COLO829 (cell line): Measurements from ENCODE around the gene GRIA3.

Experiments used
- DNase-seq: peaks from one replicate; pipeline ENCODE4 v3.0.0; 2012; ENCODE audit warnings: low spot score

The GRIA3 gene

DNA sequence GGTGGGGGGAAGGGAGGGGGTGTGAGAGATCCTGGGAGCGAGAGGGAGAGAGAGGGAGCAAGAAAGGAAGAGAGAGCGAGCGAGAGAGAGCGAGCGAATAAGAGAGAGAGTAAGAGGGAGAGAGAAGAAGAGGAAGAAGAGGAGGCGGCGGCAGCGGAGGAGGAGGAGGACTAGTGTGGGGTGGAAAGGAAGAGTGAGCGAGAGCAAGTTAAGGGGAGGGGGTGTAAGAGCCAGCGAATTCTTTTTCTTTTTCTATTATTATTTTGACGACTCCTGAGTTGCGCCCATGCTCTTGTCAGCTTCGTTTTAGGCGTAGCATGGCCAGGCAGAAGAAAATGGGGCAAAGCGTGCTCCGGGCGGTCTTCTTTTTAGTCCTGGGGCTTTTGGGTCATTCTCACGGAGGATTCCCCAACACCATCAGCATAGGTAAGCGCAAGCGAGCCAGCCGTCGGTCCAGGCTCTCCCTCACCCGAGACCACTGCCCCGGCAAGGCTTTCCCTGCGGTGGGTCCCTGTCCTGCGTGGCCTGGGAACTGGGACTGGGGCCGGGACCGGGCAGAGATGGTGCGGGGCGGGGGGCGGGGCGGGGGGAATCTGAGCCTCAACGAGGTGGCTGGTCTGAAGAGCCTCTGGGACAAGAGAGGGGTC, at the start of gene GRIA3:
GRIA3 (plus strand) TSS at position 60 of the 647 bp plus-strand sequence; CDS start at position 318, 258 bp downstream.
- no peak for DNase-seq

DNA sequence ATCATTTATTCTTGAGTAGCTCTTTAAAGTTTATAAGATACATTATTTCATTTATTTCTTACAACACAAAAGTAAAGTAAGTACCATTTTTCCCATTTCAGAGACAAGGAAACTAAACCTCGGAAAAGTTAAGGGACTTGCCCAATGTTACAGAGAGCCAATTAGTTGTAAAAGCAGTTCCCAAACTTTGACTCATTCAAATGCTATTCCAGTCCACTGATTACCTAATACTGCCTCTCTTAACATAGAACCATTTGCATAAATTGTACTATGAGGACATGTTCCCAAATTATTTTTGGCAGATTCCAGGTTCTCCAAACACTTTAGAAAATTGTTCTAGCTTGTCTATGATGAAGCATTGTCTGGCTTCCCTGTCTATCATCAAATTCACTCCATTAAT, 45.6 kb upstream of the GRIA3 start:
- no peak for DNase-seq

DNA sequence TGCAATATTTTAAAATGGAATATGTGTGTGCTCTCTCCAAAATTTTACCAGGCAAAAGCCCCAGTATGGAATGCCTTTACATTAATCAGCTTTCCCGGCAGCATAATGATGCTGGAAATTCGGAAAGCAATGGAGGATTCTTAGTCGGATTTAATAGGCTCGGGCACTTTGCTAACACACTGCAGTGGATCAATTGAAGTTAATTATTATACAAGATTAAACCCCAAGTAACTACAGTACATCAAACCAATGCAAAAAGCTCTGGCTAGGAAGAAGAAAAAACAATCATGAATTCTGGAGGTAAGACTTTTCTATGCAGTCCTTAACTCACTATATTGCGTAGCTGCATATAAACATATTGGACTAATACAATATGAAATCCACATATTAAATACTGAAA, 43.6 kb upstream of the GRIA3 start:
- DNase-seq, result no peak

DNA sequence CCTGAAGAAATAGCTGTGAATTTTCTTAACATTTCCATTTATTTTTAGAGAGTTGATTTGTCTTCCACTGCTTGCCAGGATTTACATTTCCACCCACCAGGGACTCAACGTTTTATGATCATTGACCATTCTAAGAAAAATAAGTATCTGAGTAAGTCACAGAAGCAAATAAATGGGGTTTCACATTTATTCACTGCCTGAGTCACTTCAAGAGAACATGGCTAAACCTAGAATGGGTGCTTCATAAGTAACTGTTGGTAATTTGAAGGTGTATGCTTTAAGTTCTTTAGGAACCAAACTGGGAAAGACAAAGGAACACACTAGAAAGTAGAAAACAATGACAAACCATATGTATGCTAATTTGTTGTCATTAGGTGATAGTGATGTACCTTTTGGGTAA, 43.2 kb upstream of the GRIA3 start:
- DNase-seq, result no peak

DNA sequence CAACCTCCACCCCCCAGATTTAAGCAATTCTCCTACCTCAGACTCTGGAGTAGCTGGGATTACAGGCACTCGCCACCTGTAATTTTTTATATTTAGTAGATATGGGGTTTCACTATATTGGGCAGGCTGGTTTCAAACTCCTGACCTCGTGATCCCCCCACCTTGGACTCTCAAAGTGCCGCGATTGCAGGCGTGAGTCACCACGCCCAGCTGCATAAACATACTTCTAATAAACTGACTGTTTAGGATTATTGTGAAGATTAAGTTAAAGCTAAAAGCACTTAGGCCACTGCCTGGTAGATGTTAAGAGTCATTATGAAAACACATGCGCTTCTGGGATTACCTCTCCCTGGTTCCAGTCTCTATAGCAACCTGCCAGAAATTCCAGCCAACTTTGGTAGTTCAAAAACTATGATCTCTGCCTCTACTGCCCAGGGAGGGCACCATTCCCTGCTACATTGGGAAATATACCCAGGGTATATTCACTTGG, 30.2 kb upstream of the GRIA3 start:
- no peak for DNase-seq

DNA sequence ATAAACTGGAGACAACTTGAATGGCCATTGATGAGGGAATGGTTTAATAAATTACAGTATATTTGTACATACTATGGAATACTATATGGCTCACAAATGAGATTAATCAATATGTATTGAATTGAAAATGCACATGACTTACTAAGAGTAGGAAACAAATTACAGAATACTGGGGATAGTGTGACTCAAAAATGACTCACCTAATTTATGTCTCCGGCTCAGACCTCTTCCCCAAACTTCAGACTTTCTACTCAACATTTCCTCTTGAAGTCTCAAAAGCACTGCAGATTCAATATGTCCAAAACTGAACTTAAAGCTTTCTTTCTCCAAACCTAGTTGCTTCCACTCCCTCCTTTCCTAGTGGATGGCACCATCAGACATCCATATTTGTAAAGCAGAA, 28.8 kb upstream of the GRIA3 start:
- DNase-seq, result no peak

DNA sequence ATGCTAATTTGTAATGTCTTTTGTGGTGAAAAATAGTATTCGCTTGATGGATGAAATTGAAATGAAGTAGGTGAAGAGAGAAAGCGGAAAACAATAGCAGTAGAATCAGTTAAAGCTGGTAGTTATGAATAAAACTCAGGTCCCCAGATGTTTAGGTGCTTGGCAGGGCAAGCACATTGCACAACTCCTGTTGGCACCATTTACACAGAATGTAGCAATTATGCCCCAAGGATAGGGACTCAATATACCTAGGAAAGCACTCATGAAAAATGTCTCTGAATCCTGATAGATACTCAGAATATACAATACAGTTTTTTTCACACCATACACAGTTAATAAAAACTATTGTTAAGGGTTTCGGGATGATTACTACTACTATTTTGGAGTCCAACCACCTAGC, 26.5 kb upstream of the GRIA3 start:
- no peak for DNase-seq

DNA sequence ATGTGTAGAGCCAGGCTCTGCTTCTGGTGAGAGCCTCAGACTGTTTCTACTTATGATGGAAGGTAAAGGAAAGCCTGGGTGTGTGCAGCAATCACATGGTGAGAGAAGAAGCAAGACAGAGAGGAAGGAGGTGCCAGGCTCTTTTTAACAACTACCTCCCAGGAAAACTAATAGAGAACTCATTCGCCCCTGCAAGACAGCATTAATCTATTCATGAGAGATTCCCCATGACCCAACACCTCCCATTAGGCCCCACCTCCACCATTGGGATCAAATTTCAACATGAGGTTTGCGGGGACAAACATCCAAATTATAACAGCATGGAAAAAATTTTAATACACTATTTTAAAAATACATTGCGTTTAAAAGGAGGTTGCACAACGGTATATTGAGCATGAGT, 24.7 kb upstream of the GRIA3 start:
- DNase-seq, result no peak

DNA sequence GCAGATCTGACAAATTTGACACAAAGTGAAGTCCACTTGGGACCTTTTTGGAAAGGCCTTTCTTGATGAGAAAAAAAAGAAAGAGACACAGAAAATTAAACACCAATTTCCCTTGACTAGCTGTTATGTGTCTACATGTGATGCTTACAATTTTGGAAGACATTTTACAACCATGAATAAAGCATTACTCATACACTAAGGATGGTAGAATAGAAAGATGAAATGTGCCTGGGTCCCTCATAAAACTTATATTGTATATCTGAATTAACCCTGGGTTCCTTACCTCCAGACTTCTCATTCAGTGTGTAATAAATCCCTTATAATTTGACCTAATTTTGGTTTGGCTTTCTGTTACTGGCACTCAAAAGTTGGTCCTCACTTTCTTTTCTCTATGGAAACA, 16.5 kb upstream of the GRIA3 start:
- DNase-seq, result no peak

DNA sequence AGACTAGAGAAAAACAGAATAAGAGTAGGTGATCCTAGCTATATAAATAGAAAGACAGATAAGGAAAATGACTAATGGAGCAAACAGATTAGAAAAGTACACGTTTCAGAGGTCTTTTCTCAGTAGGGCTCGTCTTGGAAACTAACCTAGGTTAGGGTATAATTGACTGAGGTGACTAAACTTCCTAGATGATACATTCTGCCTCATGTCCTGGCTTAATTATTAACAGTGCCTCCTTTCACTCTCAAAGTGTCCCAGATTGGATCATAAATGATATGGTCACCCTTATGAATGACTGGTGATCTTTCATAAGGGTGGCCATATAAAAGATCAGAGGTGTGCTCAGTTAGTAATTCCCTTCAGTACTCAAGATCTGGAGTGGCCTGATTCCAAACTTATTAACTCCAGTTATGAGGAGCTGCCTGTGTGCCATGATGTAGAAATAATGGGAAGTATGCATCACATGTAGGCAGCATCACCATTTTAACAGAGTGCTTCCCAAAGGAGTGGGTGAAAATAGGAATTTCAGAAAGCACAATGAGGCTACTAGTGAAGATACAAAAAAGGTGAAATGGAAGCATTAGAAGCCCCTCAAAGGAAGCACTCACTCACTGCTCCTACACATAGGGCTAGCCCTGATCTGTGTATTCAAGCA, 14.7 kb upstream of the GRIA3 start:
- peak; percentile 32 for DNase-seq

DNA sequence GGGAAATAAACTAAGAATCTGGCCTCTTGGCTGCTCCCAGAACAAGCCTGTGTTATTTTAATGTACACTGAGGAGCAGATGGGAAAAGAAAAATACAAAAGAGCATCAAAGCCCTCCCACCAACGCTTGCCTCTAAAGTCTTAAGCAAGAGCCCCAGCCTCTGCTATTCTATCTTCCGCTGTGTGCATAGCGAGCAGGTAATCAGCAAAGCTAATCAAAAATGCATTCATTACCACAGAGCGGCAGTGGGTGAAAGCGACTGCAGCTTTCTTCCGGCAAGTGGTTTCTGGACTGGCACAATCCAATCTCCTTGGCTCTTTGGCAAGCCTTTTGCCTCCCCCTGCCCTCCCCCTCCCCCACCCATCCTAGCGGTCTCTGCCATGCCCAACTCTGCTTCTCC, 13.5 kb upstream of the GRIA3 start:
- DNase-seq, result no peak

DNA sequence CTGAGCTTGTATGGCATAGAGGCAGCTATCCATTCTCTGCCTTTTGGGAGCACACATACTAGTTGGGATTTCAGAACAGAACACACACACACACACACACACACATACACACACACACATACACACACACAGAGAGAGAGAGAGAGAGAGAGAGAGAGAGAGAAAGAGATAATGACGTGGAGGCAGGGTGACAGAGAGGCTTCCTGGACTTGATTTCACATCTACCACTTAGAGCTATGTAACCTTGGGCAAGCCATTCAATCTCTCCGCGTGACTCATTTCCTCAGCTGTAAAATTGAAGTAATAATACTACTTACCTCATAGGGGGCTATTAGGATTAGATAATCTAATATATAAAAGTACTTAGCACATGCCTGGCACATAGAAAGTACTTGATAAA, 12.3 kb upstream of the GRIA3 start:
- DNase-seq, result no peak

DNA sequence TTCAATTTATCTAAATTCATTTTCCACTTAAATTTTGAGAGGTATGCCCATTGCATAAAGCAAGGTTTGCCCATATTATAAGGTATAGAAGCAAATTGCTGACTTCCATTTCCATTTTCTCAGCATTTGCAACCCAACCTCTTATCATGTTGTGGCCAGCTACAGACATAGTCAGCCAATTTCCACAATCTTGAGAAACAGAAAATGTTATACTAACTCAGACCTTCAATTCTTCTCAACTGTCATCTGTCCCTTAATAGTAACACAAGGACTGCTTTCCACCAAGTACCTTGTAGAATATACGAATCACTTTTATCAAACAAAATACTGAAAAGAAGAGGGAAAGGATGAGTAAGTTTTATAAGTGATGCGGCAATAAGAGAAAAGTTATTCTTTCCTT, 11.2 kb upstream of the GRIA3 start:
- DNase-seq, result no peak

DNA sequence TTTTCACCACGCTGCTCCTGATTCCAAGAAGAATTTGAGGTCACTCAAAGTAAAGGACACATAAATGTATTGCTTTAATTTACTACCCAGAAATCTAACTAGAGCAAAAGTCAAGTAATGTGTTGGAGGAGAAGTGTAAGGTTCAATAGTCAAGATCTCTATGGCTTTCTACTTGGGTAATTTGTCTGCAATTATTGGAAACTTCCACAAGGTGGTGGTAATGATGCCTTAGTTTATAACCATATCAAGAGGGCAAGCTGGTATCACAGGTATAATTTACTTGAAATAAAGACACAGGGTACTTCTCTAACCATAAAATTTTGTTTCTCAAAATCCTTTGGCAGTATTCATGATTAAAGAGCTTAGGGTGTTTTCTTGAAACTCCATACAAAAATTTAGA, 10.2 kb upstream of the GRIA3 start:
- no peak for DNase-seq

DNA sequence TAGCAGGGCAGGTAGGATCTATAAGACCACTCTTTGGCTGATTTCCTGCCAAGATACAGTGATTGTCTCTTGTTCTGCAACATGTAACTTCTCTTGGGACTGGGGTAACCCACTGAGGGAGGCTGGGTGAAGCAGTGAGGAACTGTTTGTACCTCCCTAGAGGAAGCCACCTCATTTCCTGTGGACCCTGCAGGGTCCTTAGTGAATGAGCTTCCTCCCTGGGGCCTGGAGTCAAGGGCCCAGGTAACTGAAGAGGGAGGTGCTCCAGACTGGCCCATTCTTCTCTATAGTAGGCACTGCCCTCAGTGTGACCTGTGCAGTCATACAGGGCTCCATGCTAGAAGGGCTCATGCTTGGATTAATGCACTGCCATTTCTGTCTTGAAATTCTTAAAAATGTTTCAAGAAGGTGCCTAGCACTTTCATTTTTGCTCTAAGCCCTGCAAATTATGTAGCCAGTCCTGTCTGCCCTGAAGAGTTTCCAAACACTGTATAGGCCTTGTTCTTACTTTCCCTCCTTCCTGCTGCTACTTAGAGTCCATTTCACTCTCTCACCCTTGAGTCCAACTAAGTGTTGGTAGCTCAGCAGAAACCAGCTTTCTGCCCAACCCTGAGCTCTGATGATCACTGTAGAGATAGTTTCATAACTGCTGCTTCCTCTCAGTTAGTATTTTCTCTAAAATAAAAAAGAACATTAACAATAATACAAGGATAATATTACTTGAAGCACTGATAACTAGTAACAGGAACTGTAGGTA, 8.5 kb upstream of the GRIA3 start:
- DNase-seq, result no peak

DNA sequence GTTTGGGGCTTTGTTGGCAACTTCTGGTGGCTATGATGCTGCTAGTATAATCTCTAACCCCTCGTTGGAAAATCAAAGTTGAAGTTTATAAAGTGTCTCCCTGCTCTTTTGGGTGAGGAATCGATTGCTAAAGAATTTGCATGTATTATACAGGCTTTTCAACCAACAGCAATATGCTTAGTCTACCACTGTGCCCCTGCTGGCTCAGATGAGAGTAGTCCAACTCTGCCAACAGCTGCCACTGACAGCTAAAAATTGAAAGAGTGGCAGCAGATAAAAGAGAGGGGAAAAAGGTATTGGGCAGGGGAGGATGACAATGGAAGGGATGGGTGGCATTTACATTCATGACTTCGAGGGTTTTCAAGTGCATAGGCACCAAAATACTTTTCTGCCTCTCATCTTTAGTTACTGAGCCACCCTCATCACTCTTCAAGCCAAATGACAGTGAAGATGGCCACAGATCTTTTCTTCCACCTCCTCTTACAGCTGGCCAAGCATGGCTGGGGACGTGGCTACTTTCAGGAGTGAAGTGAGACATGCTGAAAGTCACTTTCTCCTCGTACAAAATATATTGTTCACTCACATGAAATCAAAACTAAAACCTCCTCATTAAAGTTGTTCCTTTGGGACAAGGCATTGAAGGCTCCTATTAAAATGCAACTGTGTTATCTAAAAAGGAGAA, 2.7 kb upstream of the GRIA3 start:
- no peak for DNase-seq

DNA sequence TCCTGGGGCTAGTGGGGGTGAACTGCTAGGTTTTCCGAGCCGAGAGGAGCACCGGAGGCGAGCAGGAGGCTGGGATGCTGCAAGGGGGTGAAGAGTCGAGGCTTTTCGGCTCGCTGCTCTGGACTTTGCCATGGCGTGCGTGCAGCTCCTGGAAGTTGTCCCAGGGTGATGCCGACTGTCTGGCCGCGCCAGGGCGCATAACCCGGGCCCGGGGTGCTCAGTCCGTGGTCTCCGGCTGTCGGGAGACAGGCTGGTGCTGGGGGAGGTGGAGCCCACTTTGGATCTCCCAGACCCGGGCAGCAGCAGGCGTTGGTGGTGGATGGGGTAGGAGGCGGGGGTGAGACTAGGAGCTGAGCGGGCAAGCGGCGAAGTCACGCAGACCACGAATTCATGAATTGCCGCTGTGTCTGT, 793 bp downstream of the GRIA3 start:
- no peak for DNase-seq

DNA sequence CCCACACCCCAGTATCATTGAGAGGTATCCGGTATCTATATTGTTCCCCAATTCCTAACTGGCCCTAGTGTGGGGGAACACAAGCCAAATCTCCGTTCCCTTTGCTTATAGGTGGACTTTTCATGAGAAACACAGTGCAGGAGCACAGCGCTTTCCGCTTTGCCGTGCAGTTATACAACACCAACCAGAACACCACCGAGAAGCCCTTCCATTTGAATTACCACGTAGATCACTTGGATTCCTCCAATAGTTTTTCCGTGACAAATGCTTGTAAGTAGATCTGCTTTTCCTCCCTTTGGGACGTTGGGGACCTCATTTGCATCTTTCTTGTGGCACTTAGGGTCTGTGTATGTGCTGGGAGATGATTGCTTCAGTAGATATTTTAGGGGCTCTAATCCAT, 1.6 kb downstream of the GRIA3 start:
- no peak for DNase-seq

DNA sequence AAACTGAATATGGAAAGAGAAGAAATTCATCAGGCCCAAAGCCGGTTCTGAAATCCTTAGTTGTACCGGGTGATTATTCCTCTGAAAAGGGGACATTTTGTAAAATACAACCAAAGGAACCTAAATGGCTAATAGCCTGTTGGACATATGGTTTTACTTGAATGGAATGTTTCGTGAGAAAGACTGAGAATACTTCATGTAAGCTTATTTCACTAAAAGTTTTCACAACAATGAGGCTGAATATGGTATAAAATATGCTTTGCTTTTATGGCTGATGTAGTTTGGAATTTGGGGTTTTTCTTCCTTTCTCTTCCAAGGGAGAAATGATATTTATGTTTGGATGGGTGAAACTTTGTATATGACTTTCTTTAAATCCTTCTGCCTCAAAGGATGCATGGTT, 2.7 kb downstream of the GRIA3 start:
- no peak for DNase-seq

DNA sequence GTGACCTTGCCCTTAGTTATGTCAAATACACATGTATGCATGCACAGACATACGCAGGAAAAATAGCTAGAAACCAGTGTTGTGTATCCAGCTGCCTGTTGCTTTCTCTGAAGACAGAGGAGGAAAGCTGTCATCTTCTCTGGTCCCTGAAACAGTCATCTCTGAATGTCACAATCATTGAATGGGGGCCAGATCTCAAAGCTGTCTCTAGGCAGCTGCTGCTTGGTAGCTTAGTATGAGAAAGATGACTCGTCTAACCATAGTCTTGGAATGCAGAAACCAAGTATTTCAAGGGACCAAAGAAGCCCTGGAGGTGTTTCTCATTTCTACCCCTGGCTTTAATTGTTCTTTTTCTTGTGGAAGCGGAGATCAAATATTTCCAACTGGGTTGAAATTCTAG, 4.0 kb downstream of the GRIA3 start:
- no peak for DNase-seq

DNA sequence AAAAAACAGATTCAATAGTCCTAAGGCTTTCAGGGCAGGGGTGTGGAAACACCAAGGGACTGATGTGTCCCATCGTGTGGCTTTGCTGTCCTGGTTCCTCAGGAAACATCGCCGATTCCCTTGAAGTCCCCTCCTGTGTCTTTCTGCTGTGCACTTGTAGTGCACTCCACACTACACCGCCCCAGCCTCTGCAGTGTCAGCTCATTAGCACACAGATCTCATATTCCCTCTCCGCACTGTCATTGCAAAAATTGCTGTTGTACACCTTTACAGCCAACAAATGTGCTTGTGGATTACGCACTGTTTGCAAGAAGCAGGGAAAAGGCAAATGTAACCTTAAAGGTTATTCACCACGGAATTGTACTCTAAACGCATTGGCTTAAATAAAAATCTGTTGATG, 5.3 kb downstream of the GRIA3 start:
- DNase-seq, result no peak

DNA sequence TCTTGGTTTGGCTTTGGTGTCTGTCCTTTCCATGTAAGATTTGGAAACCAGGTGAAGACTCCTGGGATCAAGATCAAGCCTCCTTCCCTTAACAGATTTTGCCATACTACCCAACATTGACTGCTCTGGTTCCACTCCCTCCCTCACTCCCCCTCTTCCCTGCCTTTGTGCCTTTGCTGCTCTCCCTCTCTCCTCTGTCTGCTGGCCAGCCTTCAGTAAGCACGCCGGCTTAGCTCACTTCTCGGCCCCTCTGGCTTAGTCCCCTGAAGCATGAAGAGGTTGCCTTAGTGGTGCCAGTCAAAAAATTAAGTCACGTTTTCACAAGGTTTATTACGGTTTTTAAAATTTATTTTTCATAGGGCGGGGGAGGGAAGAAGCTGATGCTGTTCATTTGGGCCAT, 6.0 kb downstream of the GRIA3 start:
- no peak for DNase-seq

DNA sequence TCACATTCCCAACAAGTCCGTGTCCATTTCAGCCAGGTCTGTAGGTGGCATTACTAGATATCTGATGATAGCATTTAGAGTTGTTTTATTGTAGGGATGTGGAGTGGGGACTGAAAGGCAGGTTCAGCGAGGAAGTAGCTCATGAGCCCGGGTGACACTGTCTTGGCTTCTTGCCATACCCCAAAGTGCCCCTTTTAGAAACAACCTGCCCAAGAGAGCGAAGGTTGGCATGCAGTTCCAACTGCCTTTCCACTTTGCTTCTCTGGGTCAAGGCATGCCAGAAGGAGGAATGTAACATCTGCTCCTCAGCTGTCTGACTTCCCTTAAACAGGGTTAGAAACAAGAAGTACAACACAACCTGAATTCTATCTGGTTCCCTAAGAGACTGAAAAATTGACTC, 9.0 kb downstream of the GRIA3 start:
- DNase-seq, result no peak
